Measurements from ENCODE around the gene VPS33B. TPM values are rescaled to one million over a fixed set of nuclear protein-coding genes. Genes with fewer than 3 reads are reported as not detected.

VPS33B gene
- total and polyA plus RNA-seq, 3 experiments from 2014 or later, result 10.6 to 20.6 (median 20.4) TPM

GRCh38 chr15:90953947-90954711 is 68.3 kb downstream of the VPS33B start:
- Histone ChIP-seq H3K27ac (ENCODE audit: low read depth, low read length) (peak overlapping the region; percentile 89), H3K4me3 (ENCODE audit: low read length) (peak overlapping the region; percentile 64), H3K27me3 (ENCODE audit: insufficient read depth, low read length, poor library complexity, severe bottlenecking) (no peaks in the 10 kb centered on the region), H3K4me1 (ENCODE audit: insufficient read depth, low read length) (peaks cover 14% of the 10 kb centered on the region), H3K9me3 (ENCODE audit: low read length) (no peaks in the 10 kb centered on the region), H3K36me3 (ENCODE audit: insufficient read depth, low read length) (no peaks in the 10 kb centered on the region)
- peaks cover 5 to 27% (median 14%) of the 10 kb centered on the region in 3 donors for H3K4me1 Mint-ChIP-seq
- CTCF ChIA-PET, result interaction anchor here (0.7 to 9.2 kb wide), 9 partner anchors 8 to 423 kb away, joined by 3 to 158 read pairs (median 4); partner anchors contain the start of genes HDDC3 and UNC45A
- H3K27ac Mint-ChIP-seq, result peak overlapping the region; percentile 32 to 97 (median 92)
- H3K36me3 Mint-ChIP-seq, result peaks cover 0 to 51% (median 3%) of the 10 kb centered on the region in 3 donors
- no peaks in the 10 kb centered on the region for H3K9me3 Mint-ChIP-seq
- no peak for DNase-seq
- H3K4me3 Mint-ChIP-seq, result peak overlapping the region; percentile 86 to 95 (median 88)
- POLR2A ChIA-PET, result interaction anchor here (0.5 to 1.9 kb wide), 7 partner anchors 19 to 752 kb away, joined by 3 to 17 read pairs (median 6); partner anchors contain the start of genes HDDC3 and UNC45A
- H3K27me3 Mint-ChIP-seq, result no peaks in the 10 kb centered on the region

GRCh38 chr15:90952901-90953677 is 69.3 kb downstream of the VPS33B start:
- Histone ChIP-seq H3K4me1 (ENCODE audit: insufficient read depth, low read length) (peaks cover 14% of the 10 kb centered on the region), H3K4me3 (ENCODE audit: low read length) (no peak overlapping the region), H3K27me3 (ENCODE audit: insufficient read depth, low read length, poor library complexity, severe bottlenecking) (no peaks in the 10 kb centered on the region), H3K9me3 (ENCODE audit: low read length) (no peaks in the 10 kb centered on the region), H3K27ac (ENCODE audit: low read depth, low read length) (no peak overlapping the region), H3K36me3 (ENCODE audit: insufficient read depth, low read length) (peaks cover 4% of the 10 kb centered on the region)
- DNase-seq, result no peak
- peak overlapping the region in 1 of 8 donors; percentile 90 for H3K27ac Mint-ChIP-seq
- H3K27me3 Mint-ChIP-seq, result no peaks in the 10 kb centered on the region
- ChIA-PET POLR2A (interaction anchor here (0.6 kb wide), 1 partner anchor 85 kb away, joined by 3 read pairs; no protein-coding TSS in a partner anchor), CTCF (interaction anchor here (1.5 to 9.2 kb wide), 2 partner anchors 13 to 19 kb away, joined by 4 to 158 read pairs; partner anchors contain the start of genes HDDC3 and UNC45A)
- no peaks in the 10 kb centered on the region for H3K9me3 Mint-ChIP-seq
- peaks cover 0 to 60% (median 3%) of the 10 kb centered on the region in 3 donors for H3K36me3 Mint-ChIP-seq
- peaks cover 5 to 27% (median 14%) of the 10 kb centered on the region in 3 donors for H3K4me1 Mint-ChIP-seq
- H3K4me3 Mint-ChIP-seq, result peak overlapping the region in 4 of 7 donors; percentile 25 to 74 (median 42)

- Mint-ChIP-seq H3K4me3 (no peak overlapping the region), H3K36me3 (peaks cover 0 to 80% (median 7%) of the 10 kb centered on the region in 3 donors), H3K27ac (peak overlapping the region in 1 of 8 donors; percentile 29), H3K27me3 (no peaks in the 10 kb centered on the region), H3K9me3 (no peaks in the 10 kb centered on the region), H3K4me1 (peaks cover 1 to 13% (median 5%) of the 10 kb centered on the region in 3 donors)
- no peak overlapping the region for H3K27ac ChIP-seq (ENCODE audit: low read depth, low read length)
- H3K27me3 ChIP-seq (ENCODE audit: insufficient read depth, low read length, poor library complexity, severe bottlenecking), result no peaks in the 10 kb centered on the region
- ChIA-PET POLR2A (no interaction called here), CTCF (interaction anchor here (9.2 kb wide), 1 partner anchor 17 kb away, joined by 158 read pairs; the partner anchor contains the start of genes HDDC3 and UNC45A)
- no peaks in the 10 kb centered on the region for H3K9me3 ChIP-seq (ENCODE audit: low read length)
- H3K36me3 ChIP-seq (ENCODE audit: insufficient read depth, low read length), result peaks cover 12% of the 10 kb centered on the region
- DNase-seq, result no peak
- no peak overlapping the region for H3K4me3 ChIP-seq (ENCODE audit: low read length)
- peaks cover 6% of the 10 kb centered on the region for H3K4me1 ChIP-seq (ENCODE audit: insufficient read depth, low read length)
These were observed 71.7 kb downstream of the VPS33B start for GRCh38 chr15:90950676-90951075.

GRCh38 chr15:90949979-90950675 is 72.3 kb downstream of the VPS33B start:
- H3K9me3 Mint-ChIP-seq, result no peaks in the 10 kb centered on the region
- H3K27me3 ChIP-seq (ENCODE audit: insufficient read depth, low read length, poor library complexity, severe bottlenecking), result no peaks in the 10 kb centered on the region
- H3K4me1 Mint-ChIP-seq, result peaks cover 0 to 9% (median 5%) of the 10 kb centered on the region in 3 donors
- peak overlapping the region; percentile 16 for H3K27ac ChIP-seq (ENCODE audit: low read depth, low read length)
- H3K9me3 ChIP-seq (ENCODE audit: low read length), result no peaks in the 10 kb centered on the region
- H3K36me3 ChIP-seq (ENCODE audit: insufficient read depth, low read length), result peaks cover 12% of the 10 kb centered on the region
- POLR2A ChIA-PET, result interaction anchor here (0.6 kb wide), 1 partner anchor 18 kb away, joined by 3 read pairs; the partner anchor contains the start of gene HDDC3
- DNase-seq, result no peak
- peaks cover under 1% of the 10 kb centered on the region for H3K4me1 ChIP-seq (ENCODE audit: insufficient read depth, low read length)
- H3K36me3 Mint-ChIP-seq, result peaks cover 0 to 84% (median 7%) of the 10 kb centered on the region in 3 donors
- H3K4me3 ChIP-seq (ENCODE audit: low read length), result no peak overlapping the region
- H3K27me3 Mint-ChIP-seq, result no peaks in the 10 kb centered on the region
- CTCF ChIA-PET, result interaction anchor here (1.5 to 9.2 kb wide), 2 partner anchors 16 to 18 kb away, joined by 5 to 158 read pairs; partner anchors contain the start of genes HDDC3 and UNC45A
- peak overlapping the region in 2 of 8 donors; percentile 29 to 41 for H3K27ac Mint-ChIP-seq
- H3K4me3 Mint-ChIP-seq, result no peak overlapping the region

Other genes with a start within 250 kb of the VPS33B start
- 100 to 1,000 TPM; 121 to 124 TPM for gene FURIN, start 154.0 kb downstream of the VPS33B start, total RNA-seq
- gene FURIN, start 154.0 kb downstream of the VPS33B start, polyA plus RNA-seq, result 11.7 TPM
- 1 to 10 TPM; 2.5 to 2.6 TPM for gene FES, start 138.1 kb downstream of the VPS33B start, total RNA-seq
- 0.28 TPM for gene FES, start 138.1 kb downstream of the VPS33B start, polyA plus RNA-seq
- gene MAN2A2, start 119.3 kb downstream of the VPS33B start, total RNA-seq, result 10 to 100 TPM; 90.7 to 92.7 TPM
- 10.8 TPM for gene MAN2A2, start 119.3 kb downstream of the VPS33B start, polyA plus RNA-seq
- gene HDDC3, start 90.0 kb downstream of the VPS33B start, total RNA-seq, result 10 to 100 TPM; 39.5 to 43.5 TPM
- 34.7 TPM for gene HDDC3, start 90.0 kb downstream of the VPS33B start, polyA plus RNA-seq
- gene UNC45A, start 87.3 kb downstream of the VPS33B start, total RNA-seq, result 10 to 100 TPM; 74.6 to 78.2 TPM
- gene UNC45A, start 87.3 kb downstream of the VPS33B start, polyA plus RNA-seq, result 68.6 TPM
- gene RCCD1, start 67.7 kb downstream of the VPS33B start, total RNA-seq, result 10 to 100 TPM; 20.9 to 21.7 TPM
- 2.6 TPM for gene RCCD1, start 67.7 kb downstream of the VPS33B start, polyA plus RNA-seq
- gene PRC1, start 28.1 kb downstream of the VPS33B start, total RNA-seq, result 10 to 100 TPM; 79.7 to 79.9 TPM
- 3.4 TPM for gene PRC1, start 28.1 kb downstream of the VPS33B start, polyA plus RNA-seq
- gene SV2B, start 77.7 kb upstream of the VPS33B start, total RNA-seq, result under 1 TPM in 1 of 2 experiments, not detected in 1; 0.02 TPM
- not detected for gene SV2B, start 77.7 kb upstream of the VPS33B start, polyA plus RNA-seq